Peyer's patch (tissue), 4 donors: Measurements from ENCODE around the gene MED28. TPM values are rescaled to one million over a fixed set of nuclear protein-coding genes. Genes with fewer than 3 reads are reported as not detected.

Source experiments
- DNase-seq, 3 donors: peaks; one replicate each; pipeline ENCODE4 v3.0.0-alpha.2; 2017 to 2019
- H3K27ac ChIP-seq, 4 donors: fragments of 200-600 bp; sonication (generic); one replicate each; pipeline ENCODE4 v1.5.1; 2016 to 2019
- H3K27me3 ChIP-seq, 2 donors: fragments of 200-600 bp; sonication (generic); one replicate each; pipeline ENCODE4 v1.5.1; 2019
- H3K36me3 ChIP-seq, 3 donors: fragments of 200-600 bp; sonication (generic); one replicate each; pipeline ENCODE4 v1.5.1; 2016 to 2019
- H3K4me1 ChIP-seq, 4 donors: fragments of 200-600 bp; sonication (generic); one replicate each; pipeline ENCODE4 v1.5.1; 2016 to 2019
- H3K4me3 ChIP-seq, 4 donors: fragments of 200-600 bp; sonication (generic); 1 replicate in 3 of 4; 2 replicates in 1 of 4; pipeline ENCODE4 v1.5.1; 2016 to 2019; ENCODE audit warnings: mild to moderate bottlenecking in 1 of 4
- H3K9me3 ChIP-seq, 4 donors: fragments of 200-600 bp; sonication (generic); one replicate each; pipeline ENCODE4 v1.5.1; 2016 to 2019; ENCODE audit warnings: mild to moderate bottlenecking in 1 of 4
- CTCF ChIP-seq, 6 experiments: fragments of 450-650 bp in 4 of 6; fragments of 200-600 bp in 2 of 6; sonication (generic) in 1 of 6; IDR thresholded peaks; one replicate each; pipeline ENCODE4 v1.5.1; 2017 to 2019; ENCODE audit warnings: antibody characterized with exemption in 6 of 6, mild to moderate bottlenecking in 3 of 6, moderate library complexity in 1 of 6
- POLR2A ChIP-seq, 2 donors: fragments of 450-650 bp; IDR thresholded peaks; one replicate each; pipeline ENCODE4 v1.5.1; 2017; ENCODE audit warnings: antibody characterized with exemption in 2 of 2, mild to moderate bottlenecking in 2 of 2, moderate library complexity in 2 of 2
- total RNA-seq, 4 donors: library from RNA; depleted of rRNA; stranded (reverse); fragments of >200 nt; gene quantifications; one replicate each; pipeline ENCODE4 v1.1.0, GENCODE V29; 2016

Gene MED28
- total RNA-seq, 4 donors from 2014 or later, result 12.6 to 21.0 (median 18.9) TPM

GRCh38 chr4:17667253-17667652 lies 52.8 kb downstream of the MED28 start:
- Histone ChIP-seq H3K4me3 (no peak overlapping the region), H3K27me3 (no peaks in the 10 kb centered on the region), H3K9me3 (no peaks in the 10 kb centered on the region), H3K36me3 (no peaks in the 10 kb centered on the region), H3K27ac (no peak overlapping the region), H3K4me1 (no peaks in the 10 kb centered on the region)
- TF ChIP-seq POLR2A (IDR thresholded peaks at IDR 0.05) (no peak), CTCF (IDR thresholded peaks at IDR 0.05) (no peak)
- DNase-seq, result no peak

GRCh38 chr4:17667653-17668201 lies 53.3 kb downstream of the MED28 start:
- H3K36me3 ChIP-seq, result no peaks in the 10 kb centered on the region
- H3K9me3 ChIP-seq, result no peaks in the 10 kb centered on the region
- H3K27me3 ChIP-seq, result no peaks in the 10 kb centered on the region
- no peaks in the 10 kb centered on the region for H3K4me1 ChIP-seq
- TF ChIP-seq POLR2A (IDR thresholded peaks at IDR 0.05), result no peak
- no peak for TF ChIP-seq CTCF (IDR thresholded peaks at IDR 0.05)
- H3K4me3 ChIP-seq, result no peak overlapping the region
- no peak for DNase-seq
- no peak overlapping the region for H3K27ac ChIP-seq

GRCh38 chr4:17670423-17670822 lies 56.0 kb downstream of the MED28 start:
- H3K27me3 ChIP-seq, result no peaks in the 10 kb centered on the region
- no peak overlapping the region for H3K27ac ChIP-seq
- no peaks in the 10 kb centered on the region for H3K9me3 ChIP-seq
- no peak for DNase-seq
- TF ChIP-seq CTCF (IDR thresholded peaks at IDR 0.05) (no peak), POLR2A (IDR thresholded peaks at IDR 0.05) (no peak)
- no peak overlapping the region for H3K4me3 ChIP-seq
- H3K4me1 ChIP-seq, result no peaks in the 10 kb centered on the region
- H3K36me3 ChIP-seq, result no peaks in the 10 kb centered on the region

GRCh38 chr4:17680559-17681280 lies 66.3 kb downstream of the MED28 start:
- Histone ChIP-seq H3K9me3 (no peaks in the 10 kb centered on the region), H3K4me3 (no peak overlapping the region)
- TF ChIP-seq POLR2A (IDR thresholded peaks at IDR 0.05) (no peak), CTCF (IDR thresholded peaks at IDR 0.05) (no peak)

GRCh38 chr4:17681281-17682221 lies 67.1 kb downstream of the MED28 start:
- TF ChIP-seq CTCF (IDR thresholded peaks at IDR 0.05) (no peak), POLR2A (IDR thresholded peaks at IDR 0.05) (no peak)
- no peaks in the 10 kb centered on the region for H3K36me3 ChIP-seq
- H3K4me3 ChIP-seq, result no peak overlapping the region

More at GRCh38 chr4:17680559-17681280, 66.3 kb downstream of the MED28 start:
- no peaks in the 10 kb centered on the region for H3K27me3 ChIP-seq
- H3K4me1 ChIP-seq, result no peaks in the 10 kb centered on the region
- no peak for DNase-seq
- no peaks in the 10 kb centered on the region for H3K36me3 ChIP-seq
- H3K27ac ChIP-seq, result no peak overlapping the region

More at GRCh38 chr4:17681281-17682221, 67.1 kb downstream of the MED28 start:
- Histone ChIP-seq H3K9me3 (no peaks in the 10 kb centered on the region), H3K27ac (no peak overlapping the region), H3K4me1 (no peaks in the 10 kb centered on the region), H3K27me3 (no peaks in the 10 kb centered on the region)
- DNase-seq, result no peak
